ENCODE results near the gene REC114.
"Not testable (repeated sequence)": the region's sequence is repeated elsewhere in the genome, so short reads cannot be mapped to it uniquely, and the experiment has no call there.

Gene REC114

DNA sequence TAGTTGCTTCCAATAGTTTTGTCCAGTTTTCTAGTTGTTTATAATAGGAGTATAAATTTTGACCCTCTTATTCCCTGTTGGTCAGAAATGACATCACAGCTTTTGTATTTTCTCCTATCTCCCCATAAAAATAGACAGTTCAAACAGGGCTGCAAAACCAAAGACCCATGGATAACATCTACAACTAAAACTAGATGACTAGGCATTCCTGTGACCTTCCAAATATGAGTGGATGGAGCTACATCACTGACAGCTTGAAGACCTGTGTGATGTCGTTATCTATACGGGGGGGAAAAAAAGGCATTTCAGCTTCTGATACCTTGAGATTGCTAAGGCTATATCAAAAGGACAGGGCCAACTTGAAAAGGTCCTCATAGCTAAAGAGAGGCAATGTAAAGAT, 84.6 kb downstream of the REC114 start:
- no peak for DNase-seq (ENCODE audit: low read depth in 2 of 2)

DNA sequence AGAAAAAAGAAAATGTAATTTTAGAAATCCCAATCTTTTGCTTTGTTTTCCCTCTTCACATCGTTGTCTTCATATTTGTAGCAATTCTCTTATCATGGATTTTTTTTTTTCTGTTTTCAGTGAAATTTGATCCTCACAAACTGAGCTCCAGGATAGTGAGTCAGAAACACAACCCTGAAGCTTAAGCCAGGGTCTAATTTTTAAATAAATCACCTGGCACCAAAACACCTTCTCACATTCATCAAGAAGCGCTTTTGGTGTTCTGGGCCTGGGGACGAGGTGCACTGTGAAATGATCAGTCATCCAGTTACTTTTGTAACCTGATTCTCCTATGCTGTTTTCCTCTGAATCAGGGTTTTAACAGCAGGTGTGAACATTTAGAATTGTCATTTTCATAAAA, 87.7 kb downstream of the REC114 start:
- DNase-seq (ENCODE audit: low read depth in 2 of 2): no peak

DNA sequence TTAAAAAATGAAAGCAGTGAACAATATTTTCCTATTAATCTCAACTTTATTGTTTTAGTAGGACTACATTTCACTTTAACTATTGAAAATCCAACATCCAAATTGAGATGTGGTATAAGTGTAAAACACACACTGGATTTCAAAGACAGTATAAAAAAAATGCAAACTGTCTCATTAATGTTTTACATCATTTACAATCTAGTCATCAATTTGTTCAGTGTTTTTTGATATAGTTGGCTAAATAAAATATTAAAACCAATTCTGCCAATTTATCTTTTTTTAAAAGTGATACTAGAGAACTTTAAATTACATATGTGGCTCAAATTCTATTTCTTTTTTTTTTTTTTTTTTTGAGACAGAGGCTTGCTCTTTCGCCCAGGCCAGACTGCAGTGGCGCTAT, 95.2 kb downstream of the REC114 start:
- no peak for DNase-seq (ENCODE audit: low read depth in 2 of 2)

GRCh38 chr15:73538563-73539211, 95.7 kb downstream of the REC114 start:
- no peak for DNase-seq (ENCODE audit: low read depth in 2 of 2)

DNA sequence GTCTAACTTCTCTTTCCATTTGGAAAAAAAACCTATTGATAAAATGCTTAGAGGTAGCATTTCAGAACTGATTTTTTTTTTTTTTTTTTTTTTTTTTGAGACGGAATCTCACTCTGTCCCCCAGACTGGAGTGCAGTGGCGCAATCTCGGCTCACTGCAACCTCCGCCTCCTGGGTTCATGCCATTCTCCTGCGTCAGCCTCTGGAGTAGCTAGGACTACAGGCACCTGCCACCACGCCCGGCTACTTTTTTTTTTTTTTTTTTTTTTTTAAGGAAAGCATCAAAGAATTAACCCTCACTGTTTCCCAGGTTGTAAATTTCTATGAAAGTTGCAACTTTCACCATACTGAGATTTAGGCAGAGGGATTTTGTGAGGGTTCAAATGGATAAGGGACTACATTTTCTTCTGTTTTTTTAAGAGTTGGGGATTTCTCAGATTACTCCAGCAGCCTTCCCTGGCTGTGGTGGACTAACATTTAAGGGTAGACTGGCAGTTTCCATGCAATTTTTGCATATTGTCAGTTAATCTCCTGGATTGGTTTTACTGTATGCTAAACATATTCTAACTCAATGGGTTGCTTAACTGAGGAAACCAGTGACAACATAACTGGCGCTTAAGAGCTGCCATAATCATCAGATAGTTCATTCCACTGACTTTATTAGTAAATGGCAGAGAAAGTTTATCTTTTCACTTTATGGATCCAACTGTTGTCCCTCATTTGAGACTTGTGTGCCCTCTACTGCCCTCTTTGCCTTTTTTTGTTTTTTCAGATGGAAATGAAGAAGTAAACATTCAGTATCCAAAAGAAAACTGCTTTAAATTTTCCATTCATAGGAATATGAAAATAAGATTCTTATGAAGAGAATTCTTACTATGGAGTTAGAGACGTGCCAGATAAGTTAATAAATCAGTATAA, 96.5 kb downstream of the REC114 start:
- DNase-seq (ENCODE audit: low read depth in 2 of 2): no peak

GRCh38 chr15:73540161-73540560, 97.2 kb downstream of the REC114 start:
- DNase-seq (ENCODE audit: low read depth in 2 of 2): no peak

GRCh38 chr15:73541479-73541878, 98.5 kb downstream of the REC114 start:
- DNase-seq (ENCODE audit: low read depth in 2 of 2): no peak

DNA sequence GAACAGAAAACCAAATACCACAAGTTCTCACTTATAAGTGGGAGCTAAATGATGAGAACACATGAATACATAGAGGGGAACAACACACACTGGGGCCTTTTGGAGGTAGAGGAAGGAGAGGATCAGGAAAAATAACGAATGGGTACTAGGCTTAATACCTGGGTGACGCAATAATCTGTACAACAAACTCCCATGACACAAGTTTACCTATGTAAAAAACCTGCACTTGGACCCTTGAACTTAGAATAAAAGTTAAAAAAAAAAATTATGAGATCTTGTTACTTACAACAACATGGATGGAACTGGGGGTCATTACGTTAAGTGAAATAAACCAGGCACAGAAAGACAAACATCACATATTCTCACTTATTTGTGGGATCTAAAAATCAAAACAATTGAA, 106.0 kb downstream of the REC114 start:
- not testable (repeated sequence) for DNase-seq (ENCODE audit: low read depth in 2 of 2)

- DNase-seq (ENCODE audit: low read depth in 2 of 2): no peak
Measured at GRCh38 chr15:73550190-73550589, 107.2 kb downstream of the REC114 start.

DNA sequence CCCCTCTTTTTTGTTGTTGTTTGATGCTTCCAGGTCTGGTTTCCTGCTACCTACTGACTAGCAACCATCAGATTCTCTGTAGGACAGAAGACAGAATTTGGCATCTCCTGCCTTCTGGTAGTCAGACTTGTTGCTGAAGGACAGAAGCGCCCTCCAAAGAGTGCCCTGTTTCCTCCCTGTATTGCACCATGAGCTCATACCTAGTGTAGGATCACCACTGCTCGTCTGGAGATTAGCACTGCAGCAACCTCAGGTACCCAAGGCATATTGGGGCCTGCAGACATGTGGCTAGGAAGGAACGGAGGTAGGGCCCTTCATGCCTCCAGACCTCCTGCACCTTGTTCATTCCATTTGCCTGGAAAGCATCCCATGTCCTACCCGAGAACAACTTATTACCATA, 112.1 kb downstream of the REC114 start:
- no peak for DNase-seq (ENCODE audit: low read depth in 2 of 2)

DNA sequence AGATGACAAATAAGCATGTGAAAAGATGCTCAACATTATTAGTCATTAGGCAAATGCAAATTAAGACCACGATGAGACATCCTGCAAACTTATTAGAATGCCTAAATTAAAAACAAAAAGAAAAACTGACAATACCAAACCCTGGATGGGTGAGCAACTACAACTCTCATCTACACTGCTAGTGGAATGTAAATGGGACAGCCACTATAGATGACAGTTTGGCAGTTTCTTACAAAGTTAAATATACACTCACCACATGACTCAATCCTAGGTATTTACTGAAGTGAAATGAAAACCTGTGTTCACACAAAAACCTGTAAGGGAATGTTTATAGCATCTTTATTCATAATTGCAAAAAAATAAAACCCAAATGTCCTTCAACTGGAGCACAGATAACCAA, 115.6 kb downstream of the REC114 start:
- no peak for DNase-seq (ENCODE audit: low read depth in 2 of 2)

GRCh38 chr15:73560501-73561117, 117.6 kb downstream of the REC114 start:
- no peak for DNase-seq (ENCODE audit: low read depth in 2 of 2)

DNA sequence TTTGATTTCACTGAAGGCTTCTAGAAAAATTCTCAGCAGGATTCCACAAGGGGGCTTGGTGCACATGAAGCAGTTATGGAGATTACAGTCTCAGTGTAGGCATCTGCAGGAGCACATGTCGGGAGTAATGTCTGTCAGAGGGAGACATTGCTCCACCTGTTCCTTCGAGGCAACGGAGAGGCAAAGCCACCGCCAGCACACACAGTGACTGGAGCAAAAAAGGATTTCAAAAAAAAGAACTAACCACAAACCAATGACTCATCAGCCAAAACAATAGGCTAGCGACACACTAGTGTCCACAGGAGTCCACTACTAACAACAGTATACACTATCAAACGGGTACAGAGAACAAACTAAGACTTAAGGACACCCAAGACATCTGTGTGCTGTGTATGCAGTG, 121.3 kb downstream of the REC114 start:
- DNase-seq (ENCODE audit: low read depth in 2 of 2): no peak

DNA sequence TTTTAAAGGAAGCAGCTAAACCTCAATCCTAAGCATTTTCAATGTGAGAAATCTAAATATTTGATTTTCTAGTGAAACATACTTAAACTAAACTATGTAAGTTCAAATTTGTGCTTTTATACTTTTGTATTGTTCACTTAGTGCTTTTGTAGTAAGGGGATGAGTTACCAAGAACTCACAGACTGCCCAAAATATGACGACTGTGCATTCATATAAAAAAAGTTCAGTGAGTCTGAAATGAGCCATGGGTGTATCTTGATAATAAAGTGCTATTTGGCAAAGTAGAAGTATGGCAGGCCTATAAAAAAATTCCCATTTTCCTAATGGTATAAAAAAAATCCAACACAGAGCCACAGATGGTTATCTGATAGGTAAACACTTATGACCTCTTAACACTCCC, 124.1 kb downstream of the REC114 start:
- no peak for DNase-seq (ENCODE audit: low read depth in 2 of 2)

GRCh38 chr15:73568564-73569280, 125.8 kb downstream of the REC114 start:
- no peak for DNase-seq (ENCODE audit: low read depth in 2 of 2)

DNA sequence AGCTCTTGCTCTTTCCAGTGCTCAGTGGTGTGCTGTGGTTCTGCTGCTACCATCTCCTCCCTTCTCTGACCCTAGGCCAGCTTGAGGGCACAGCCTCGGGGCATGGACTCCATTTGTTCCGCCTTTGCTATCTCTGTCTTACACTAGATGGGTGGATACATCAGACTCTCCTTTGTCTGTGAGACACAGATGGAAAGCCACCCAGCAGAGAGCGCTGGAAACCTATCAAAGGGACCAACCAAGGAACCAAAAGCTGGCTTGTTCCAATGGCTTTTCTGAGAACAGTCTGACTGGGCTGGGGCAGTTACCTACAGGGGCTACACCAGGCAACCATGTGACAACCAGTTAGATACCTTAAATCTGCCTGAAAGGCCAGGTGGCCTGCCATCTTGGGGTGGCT, 126.4 kb downstream of the REC114 start:
- no peak for DNase-seq (ENCODE audit: low read depth in 2 of 2)

DNA sequence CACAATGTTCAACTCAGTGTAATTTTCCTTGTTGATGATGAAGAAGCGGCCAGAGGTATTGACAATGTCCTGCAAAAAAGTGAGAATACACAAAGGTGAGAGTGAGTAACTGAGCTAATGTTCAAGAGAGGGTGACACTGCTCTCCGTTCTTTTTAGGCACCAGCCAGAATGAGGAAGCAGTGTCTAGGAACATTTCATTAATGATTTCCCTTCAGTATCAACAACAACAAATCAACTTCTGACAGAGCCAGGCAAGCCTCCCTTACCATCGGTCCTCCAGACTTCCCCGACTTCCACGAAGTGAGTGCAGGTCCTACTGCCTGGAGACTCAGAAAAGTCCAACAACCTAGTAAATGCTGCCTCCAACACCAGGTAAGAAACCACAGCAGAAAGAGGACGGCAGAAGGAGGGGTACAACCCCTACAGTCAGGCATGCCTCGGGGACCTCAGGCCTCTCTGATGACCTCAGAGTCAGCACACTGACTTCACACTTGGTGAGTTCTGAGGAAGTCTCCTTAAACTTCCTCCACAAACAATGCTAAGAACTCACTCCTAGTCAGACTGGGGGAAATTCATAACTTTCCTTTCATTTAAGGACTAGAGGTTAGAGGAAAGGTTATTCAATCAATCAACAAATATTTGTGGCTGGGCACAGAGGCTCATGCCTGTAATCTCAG, 127.5 kb downstream of the REC114 start:
- no peak for DNase-seq (ENCODE audit: low read depth in 2 of 2)

- no peak for DNase-seq (ENCODE audit: low read depth in 2 of 2)
Measured at GRCh38 chr15:73571346-73571745, 128.4 kb downstream of the REC114 start.

DNA sequence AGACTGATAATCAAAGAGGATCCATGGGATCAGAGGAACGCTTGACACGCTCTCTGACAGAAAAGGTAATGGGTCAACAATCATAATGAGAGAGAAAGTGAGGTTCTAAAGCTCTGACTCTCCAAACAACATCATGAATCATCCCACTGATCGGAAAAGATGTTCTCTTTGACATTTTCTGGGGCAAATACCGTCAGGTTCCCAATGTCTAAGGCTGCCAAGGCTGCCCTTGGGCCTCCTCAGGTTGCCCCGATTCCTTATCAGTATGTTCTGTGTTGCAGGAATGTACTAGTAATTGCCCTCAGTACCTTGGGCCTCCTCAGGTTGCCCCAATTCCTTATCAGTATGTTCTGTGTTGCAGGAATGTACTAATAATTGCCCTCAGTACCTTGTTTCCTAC, 129.3 kb downstream of the REC114 start:
- DNase-seq (ENCODE audit: low read depth in 2 of 2): no peak

GRCh38 chr15:73573037-73573436, 130.1 kb downstream of the REC114 start:
- DNase-seq (ENCODE audit: low read depth in 2 of 2): no peak

- no peak for DNase-seq (ENCODE audit: low read depth in 2 of 2)
Measured at GRCh38 chr15:73573572-73573971, 130.6 kb downstream of the REC114 start.

Data from stimulated activated CD8-positive, alpha-beta memory T cell treated with anti-CD3 and anti-CD28 coated beads, Interleukin-7, amount 100 ng/mL, for 4 hours (primary cell).